Neural cell (in vitro differentiated cells): ENCODE results near the gene POLR3B.

ENCODE experiments used
- CTCF ChIP-seq: fragments of 450-650 bp; IDR thresholded peaks from 2 replicates; pipeline ENCODE4 v1.5.1; 2014; ENCODE audit warnings: antibody characterized with exemption, mild to moderate bottlenecking, moderate library complexity; ENCODE audit not compliant: poor library complexity, severe bottlenecking
- EP300 ChIP-seq: fragments of 450-650 bp; conservative IDR thresholded peaks from 2 replicates; pipeline ENCODE4 v1.6.1; 2014; ENCODE audit warnings: antibody characterized with exemption, mild to moderate bottlenecking, moderate library complexity; ENCODE audit not compliant: poor library complexity, severe bottlenecking
- EZH2 ChIP-seq: fragments of 200-600, 300-800 bp; shearing (Covaris generic), sonication (generic); IDR thresholded peaks from 2 replicates; pipeline ENCODE4 v1.6.1; 2014; ENCODE audit warnings: antibody characterized with exemption, low read length, borderline replicate concordance, mild to moderate bottlenecking; ENCODE audit not compliant: insufficient read depth, poor library complexity, severe bottlenecking
- MXI1 ChIP-seq: fragments of 450-650 bp; conservative IDR thresholded peaks from 2 replicates; pipeline ENCODE4 v1.6.1; 2014; ENCODE audit warnings: antibody characterized with exemption, mild to moderate bottlenecking; ENCODE audit not compliant: poor library complexity, severe bottlenecking
- SMC3 ChIP-seq: fragments of 450-650 bp; conservative IDR thresholded peaks from 2 replicates; pipeline ENCODE4 v1.6.1; 2014; ENCODE audit warnings: antibody characterized with exemption, mild to moderate bottlenecking, moderate library complexity; ENCODE audit not compliant: poor library complexity

- TF ChIP-seq SMC3 (no peak), MXI1 (no peak), CTCF (no peak), EZH2 (no peak), EP300 (no peak)
These were observed 23.4 kb downstream of the POLR3B start for GRCh38 chr12:106380954-106381353.
